BE2C (cell line): Measurements from ENCODE around the gene EXT2.

Experiments
- DNase-seq: peaks from one replicate; pipeline ENCODE4 v3.0.0-alpha.2; 2020
- H3K27me3 ChIP-seq: fragments of 250-450 bp; sonication (Bioruptor Pico); 2 replicates; pipeline ENCODE4 v1.5.1; 2020; ENCODE audit warnings: mild to moderate bottlenecking
- H3K36me3 ChIP-seq: fragments of 250-450 bp; sonication (Bioruptor Pico); 2 replicates; pipeline ENCODE4 v1.5.1; 2020; ENCODE audit warnings: mild to moderate bottlenecking
- H3K4me1 ChIP-seq: fragments of 250-450 bp; sonication (Bioruptor Pico); 2 replicates; pipeline ENCODE4 v1.5.1; 2020
- H3K4me3 ChIP-seq: 2 replicates; pipeline ENCODE4 v1.5.1; 2011; ENCODE audit warnings: low read depth, low read length
- H3K9me3 ChIP-seq: fragments of 250-450 bp; sonication (Bioruptor Pico); 2 replicates; pipeline ENCODE4 v1.5.1; 2020
- CTCF ChIP-seq: IDR thresholded peaks from 2 replicates; pipeline ENCODE4 v1.5.1; 2012; ENCODE audit warnings: mild to moderate bottlenecking, low read depth, low read length

Gene EXT2

GRCh38 chr11:44138980-44139379 is 43.5 kb downstream of the EXT2 start:
- no peak for TF ChIP-seq CTCF
- Histone ChIP-seq H3K27me3 (no peaks in the 10 kb centered on the region), H3K9me3 (no peaks in the 10 kb centered on the region), H3K4me1 (no peaks in the 10 kb centered on the region), H3K4me3 (no peak overlapping the region), H3K36me3 (no peaks in the 10 kb centered on the region)
- DNase-seq = no peak

GRCh38 chr11:44139565-44140330 is 44.3 kb downstream of the EXT2 start:
- no peak overlapping the region for H3K4me3 ChIP-seq
- DNase-seq = no peak
- H3K36me3 ChIP-seq = no peaks in the 10 kb centered on the region
- no peak for TF ChIP-seq CTCF
- no peaks in the 10 kb centered on the region for H3K4me1 ChIP-seq
- H3K9me3 ChIP-seq = no peaks in the 10 kb centered on the region
- H3K27me3 ChIP-seq = no peaks in the 10 kb centered on the region

GRCh38 chr11:44140372-44140771 is 44.9 kb downstream of the EXT2 start:
- Histone ChIP-seq H3K4me1 (no peaks in the 10 kb centered on the region), H3K9me3 (no peaks in the 10 kb centered on the region), H3K27me3 (no peaks in the 10 kb centered on the region), H3K4me3 (no peak overlapping the region), H3K36me3 (no peaks in the 10 kb centered on the region)
- TF ChIP-seq CTCF = no peak
- no peak for DNase-seq

- no peaks in the 10 kb centered on the region for H3K27me3 ChIP-seq
- TF ChIP-seq CTCF = no peak
- no peaks in the 10 kb centered on the region for H3K9me3 ChIP-seq
- no peak for DNase-seq
- no peaks in the 10 kb centered on the region for H3K36me3 ChIP-seq
- no peak overlapping the region for H3K4me3 ChIP-seq
- H3K4me1 ChIP-seq = no peaks in the 10 kb centered on the region
These were observed 45.3 kb downstream of the EXT2 start for GRCh38 chr11:44140805-44141204.

- TF ChIP-seq CTCF = no peak
- H3K9me3 ChIP-seq = no peaks in the 10 kb centered on the region
- H3K27me3 ChIP-seq = no peaks in the 10 kb centered on the region
- DNase-seq = no peak
- no peaks in the 10 kb centered on the region for H3K4me1 ChIP-seq
- no peaks in the 10 kb centered on the region for H3K36me3 ChIP-seq
- no peak overlapping the region for H3K4me3 ChIP-seq
These were observed 48.8 kb downstream of the EXT2 start for GRCh38 chr11:44143987-44144909.
